Body of pancreas (tissue), 4 donors: ENCODE measurements around the gene WHRN. TPM values are rescaled to one million over a fixed set of nuclear protein-coding genes. Genes with fewer than 3 reads are reported as not detected.

ENCODE experiments used
- ATAC-seq: fragments of 150-250 bp; one replicate; pipeline ENCODE4 v1.9.1; 2016
- DNase-seq, 4 donors: peaks; one replicate each; pipeline ENCODE4 v3.0.0-alpha.2; 2019
- H3K27ac ChIP-seq, 4 donors: fragments of 200-600 bp; sonication (generic); 1 replicate in 3 of 4; 2 replicates in 1 of 4; pipeline versions ENCODE4 v1.5.1 to v1.6.1; 2016 to 2019; ENCODE audit warnings: mild to moderate bottlenecking in 1 of 4, mixed read lengths in 1 of 4, moderate library complexity in 1 of 4
- H3K27me3 ChIP-seq, 2 donors: fragments of 200-600 bp; sonication (generic); one replicate each; pipeline ENCODE4 v1.6.0; 2016; ENCODE audit warnings: mild to moderate bottlenecking in 1 of 2
- H3K36me3 ChIP-seq, 2 donors: fragments of 200-600 bp; sonication (generic); replicated peaks in 1 of 2; 2 replicates each; pipeline ENCODE4 v1.5.1; 2016; ENCODE audit warnings: low read depth in 2 of 2; ENCODE audit not compliant: insufficient read depth in 1 of 2
- H3K4me1 ChIP-seq: fragments of 200-600 bp; sonication (generic); one replicate; pipeline ENCODE4 v1.6.0; 2016
- H3K4me3 ChIP-seq, 2 donors: fragments of 200-600 bp; sonication (generic); 1 replicate in 1 of 2; 2 replicates in 1 of 2; pipeline ENCODE4 v1.5.1; 2016 to 2019
- H3K9me3 ChIP-seq, 3 donors: fragments of 200-600 bp; sonication (generic); 1 replicate in 2 of 3; 2 replicates in 1 of 3; pipeline ENCODE4 v1.5.1; 2016
- POLR2A ChIP-seq, 3 donors: fragments of 450-650 bp; IDR thresholded peaks; one replicate each; pipeline ENCODE4 v1.6.1; 2016; ENCODE audit warnings: antibody characterized with exemption in 3 of 3, mild to moderate bottlenecking in 2 of 3
- WGBS, 2 donors: methylation state at CpG; one replicate each; pipeline ENCODE4 v1.1.5; 2017; 5-methylcytosine and 5-hydroxymethylcytosine counted together
- intact Hi-C: fragments of 100-400 bp; cut with DNase I; formaldehyde crosslinking; loops from one replicate; pipeline ENCODE4 v1.15.1; 2023
- total RNA-seq, 2 donors: library from RNA; depleted of rRNA; stranded (reverse); fragments of >200 nt; gene quantifications; one replicate each; pipeline ENCODE4 v1.1.0, GENCODE V29; 2016
- TF ChIP-seq, protein P1 (sequence below), 7 experiments: fragments of 450-650 bp in 4 of 7; fragments of 200-600 bp in 3 of 7; sonication (generic) in 3 of 7; IDR thresholded peaks; one replicate each; pipeline ENCODE4 v1.5.1; 2016 to 2019; ENCODE audit warnings: antibody characterized with exemption in 7 of 7

The WHRN gene
- total RNA-seq, 2 donors from 2014 or later: 13.5 to 15.6 TPM

DNA sequence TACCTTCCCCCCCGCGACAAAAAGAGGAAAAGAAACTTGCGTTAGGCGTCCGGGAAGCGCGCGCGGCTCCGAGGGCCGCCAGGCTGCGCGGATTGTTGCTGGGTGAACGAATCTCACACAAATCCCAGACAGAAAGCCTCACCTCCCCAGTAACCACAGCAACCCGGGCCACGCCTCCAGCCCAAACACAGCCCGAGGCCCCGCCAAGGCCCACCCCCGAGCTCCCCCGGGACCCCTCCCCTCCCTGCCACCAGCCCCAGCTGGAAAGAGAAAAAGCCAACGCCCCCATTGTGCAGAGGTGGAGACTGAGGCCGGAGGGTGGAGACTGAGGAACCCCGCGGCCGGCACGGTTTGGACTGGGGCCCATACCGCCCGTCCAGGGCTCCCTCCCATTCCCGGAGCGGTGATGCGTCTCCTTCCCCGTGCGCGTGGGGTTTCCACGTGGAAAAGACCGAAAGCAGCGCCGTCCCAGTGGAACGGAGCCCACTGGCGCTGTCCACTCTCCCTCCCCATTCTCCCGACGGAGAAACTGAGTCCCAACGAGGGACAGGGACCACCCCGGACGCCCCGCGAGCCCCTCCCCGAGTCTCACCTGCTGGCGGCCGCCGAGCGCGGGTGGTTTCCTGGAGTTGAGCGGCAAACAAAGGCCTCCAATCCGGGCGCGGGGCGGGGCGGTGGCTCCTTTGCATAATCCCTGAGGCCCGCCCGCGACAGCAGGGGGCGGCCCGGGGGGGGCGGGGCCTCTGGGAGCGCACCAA lies 107.2 kb downstream of the WHRN start:
- Histone ChIP-seq H3K27me3 (no peaks in the 10 kb centered on the region), H3K4me1 (peaks cover 27% of the 10 kb centered on the region), H3K9me3 (no peaks in the 10 kb centered on the region), H3K4me3 (peak overlapping the region; percentile 55 to 76), H3K36me3 (no peaks in the 10 kb centered on the region), H3K27ac (peak overlapping the region; percentile 82 to 92 (median 87))
- ATAC-seq (peak; percentile 96), DNase-seq (peak; percentile 97 to 99 (median 98))
- intact Hi-C loops: no loop called here
- TF ChIP-seq, protein P1, sequence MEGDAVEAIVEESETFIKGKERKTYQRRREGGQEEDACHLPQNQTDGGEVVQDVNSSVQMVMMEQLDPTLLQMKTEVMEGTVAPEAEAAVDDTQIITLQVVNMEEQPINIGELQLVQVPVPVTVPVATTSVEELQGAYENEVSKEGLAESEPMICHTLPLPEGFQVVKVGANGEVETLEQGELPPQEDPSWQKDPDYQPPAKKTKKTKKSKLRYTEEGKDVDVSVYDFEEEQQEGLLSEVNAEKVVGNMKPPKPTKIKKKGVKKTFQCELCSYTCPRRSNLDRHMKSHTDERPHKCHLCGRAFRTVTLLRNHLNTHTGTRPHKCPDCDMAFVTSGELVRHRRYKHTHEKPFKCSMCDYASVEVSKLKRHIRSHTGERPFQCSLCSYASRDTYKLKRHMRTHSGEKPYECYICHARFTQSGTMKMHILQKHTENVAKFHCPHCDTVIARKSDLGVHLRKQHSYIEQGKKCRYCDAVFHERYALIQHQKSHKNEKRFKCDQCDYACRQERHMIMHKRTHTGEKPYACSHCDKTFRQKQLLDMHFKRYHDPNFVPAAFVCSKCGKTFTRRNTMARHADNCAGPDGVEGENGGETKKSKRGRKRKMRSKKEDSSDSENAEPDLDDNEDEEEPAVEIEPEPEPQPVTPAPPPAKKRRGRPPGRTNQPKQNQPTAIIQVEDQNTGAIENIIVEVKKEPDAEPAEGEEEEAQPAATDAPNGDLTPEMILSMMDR (IDR thresholded peaks at IDR 0.05): peak in 3 of 7 experiments; percentile 14 to 26 (median 17)
- peak; percentile 86 to 94 (median 88) for TF ChIP-seq POLR2A (IDR thresholded peaks at IDR 0.05)
- 0% methylated on average over 3 to 64 of the region's 66 CpGs for WGBS, 2 donors

DNA sequence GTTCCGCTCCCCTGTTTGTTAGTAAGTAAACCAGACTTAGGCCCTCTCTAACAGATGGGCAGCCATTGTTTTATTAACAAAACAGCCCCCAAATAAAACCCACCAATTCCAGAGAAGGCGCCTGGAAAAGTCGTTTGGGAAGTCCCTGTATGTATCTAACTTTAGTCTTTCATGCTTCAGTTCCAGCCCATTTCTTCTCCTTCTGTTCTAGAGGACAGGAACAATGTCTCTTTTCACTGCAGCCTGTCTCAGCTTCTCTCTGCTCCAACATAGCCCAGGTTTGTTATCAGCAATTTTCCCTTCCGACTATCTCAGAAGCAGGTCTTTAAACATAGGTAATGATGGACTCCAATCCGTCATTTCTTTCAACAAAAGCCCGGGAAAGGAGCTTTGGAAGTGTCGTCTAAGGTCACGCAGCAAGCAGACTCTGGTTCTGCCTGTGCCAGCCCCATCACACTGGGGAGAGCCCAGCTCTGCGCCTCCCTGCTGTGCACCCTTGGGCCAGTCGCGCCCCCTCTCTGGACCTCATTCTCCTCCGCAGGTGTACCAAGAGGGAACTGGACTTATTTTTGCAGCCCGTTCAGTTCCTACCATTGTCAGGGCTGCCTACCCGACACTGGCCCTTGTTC lies 107.9 kb downstream of the WHRN start:
- H3K27ac ChIP-seq: peak overlapping the region; percentile 82 to 92 (median 87)
- 16 to 19% methylated on average over 9 to 14 of the region's 14 CpGs for WGBS, 2 donors
- no peak for ATAC-seq

DNA sequence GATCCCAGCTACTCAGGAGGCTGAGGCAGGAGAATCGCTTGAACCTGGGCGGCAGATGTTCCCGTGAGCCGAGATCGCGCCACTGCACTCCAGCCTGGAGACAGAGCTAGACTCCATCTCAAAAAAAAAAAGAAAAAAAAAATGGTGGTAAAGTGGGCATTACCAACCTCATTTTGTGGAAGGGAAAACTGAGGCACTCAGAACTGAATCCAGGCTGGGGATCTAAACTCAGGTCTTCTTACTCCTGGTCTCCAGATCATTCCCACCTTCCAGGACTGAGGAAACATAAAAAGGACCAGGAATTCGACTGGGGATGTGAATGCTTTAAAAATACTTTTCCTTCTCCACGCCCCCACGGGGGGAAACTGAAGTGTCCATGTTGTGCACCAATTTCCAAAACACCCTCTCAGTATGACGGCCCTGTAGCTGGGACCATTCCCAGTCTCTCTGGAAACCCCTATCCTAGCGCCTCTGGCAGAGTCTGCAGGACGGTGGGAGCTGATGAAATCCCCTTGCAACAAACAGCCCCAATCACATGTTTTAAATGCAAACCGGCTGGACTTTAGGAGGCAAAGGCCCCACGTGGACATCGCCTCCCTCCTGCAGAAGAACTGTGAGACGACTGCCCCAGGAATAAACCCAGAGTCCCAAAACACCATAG lies 108.6 kb downstream of the WHRN start:
- H3K36me3 ChIP-seq: no peaks in the 10 kb centered on the region
- TF ChIP-seq, protein P1 (IDR thresholded peaks at IDR 0.05): no peak
- no peak for TF ChIP-seq POLR2A (IDR thresholded peaks at IDR 0.05)
- peak overlapping the region in 1 of 4 donors; percentile 92 for H3K27ac ChIP-seq
- 72 to 75% methylated on average over 12 to 16 of the region's 16 CpGs for WGBS, 2 donors
- no peak overlapping the region for H3K4me3 ChIP-seq
- H3K4me1 ChIP-seq: peaks cover 39% of the 10 kb centered on the region
- H3K27me3 ChIP-seq: no peaks in the 10 kb centered on the region
- H3K9me3 ChIP-seq: no peaks in the 10 kb centered on the region
- intact Hi-C loops: no loop called here
- no peak for DNase-seq
- ATAC-seq: no peak

More for the DNA sequence above, 107.9 kb downstream of the WHRN start:
- Histone ChIP-seq H3K9me3 (no peaks in the 10 kb centered on the region), H3K4me1 (peaks cover 34% of the 10 kb centered on the region), H3K36me3 (no peaks in the 10 kb centered on the region), H3K4me3 (peak overlapping the region; percentile 55 to 76), H3K27me3 (no peaks in the 10 kb centered on the region)
- no peak for DNase-seq
- TF ChIP-seq, protein P1 (IDR thresholded peaks at IDR 0.05): no peak
- no peak for TF ChIP-seq POLR2A (IDR thresholded peaks at IDR 0.05)
- intact Hi-C loops: no loop called here

DNA sequence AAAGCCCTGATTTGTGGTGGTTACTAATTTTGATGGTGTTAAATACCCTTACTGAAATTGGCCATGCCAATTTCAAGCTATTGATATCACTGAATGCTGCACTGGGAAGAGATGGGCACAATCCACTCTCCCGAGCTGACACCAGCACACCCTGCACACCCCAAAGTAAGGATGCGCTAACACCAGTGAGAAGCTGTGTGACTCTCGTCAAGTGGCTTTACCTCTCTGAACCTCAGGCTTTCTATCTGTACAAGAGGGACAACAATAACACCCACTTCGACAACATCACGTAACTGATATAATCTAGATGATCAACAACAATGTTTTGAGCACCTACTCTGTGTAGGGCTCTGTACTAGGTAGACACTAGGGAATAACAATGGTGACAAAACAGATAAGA lies 109.5 kb downstream of the WHRN start:
- WGBS, 2 donors: 90 to 93% methylated on average over 5 of the region's 5 CpGs
- TF ChIP-seq POLR2A (IDR thresholded peaks at IDR 0.05): no peak
- TF ChIP-seq, protein P1 (IDR thresholded peaks at IDR 0.05): no peak
- ATAC-seq (no peak), DNase-seq (no peak)
- Histone ChIP-seq H3K4me1 (peaks cover 39% of the 10 kb centered on the region), H3K27ac (no peak overlapping the region), H3K4me3 (no peak overlapping the region), H3K9me3 (no peaks in the 10 kb centered on the region), H3K27me3 (no peaks in the 10 kb centered on the region), H3K36me3 (no peaks in the 10 kb centered on the region)
- intact Hi-C loops: no loop called here
